ENCODE data around the gene BAIAP3. TPM values are rescaled to one million over a fixed set of nuclear protein-coding genes. Genes with fewer than 3 reads are reported as not detected.

Gene BAIAP3
- total and polyA plus RNA-seq, 10 of the 15 experiments (the other 5 are each of a cell fraction or from before 2014, with no cell fraction given) = 0.03 to 0.56 (median 0.17) TPM; not detected in 3

DNA sequence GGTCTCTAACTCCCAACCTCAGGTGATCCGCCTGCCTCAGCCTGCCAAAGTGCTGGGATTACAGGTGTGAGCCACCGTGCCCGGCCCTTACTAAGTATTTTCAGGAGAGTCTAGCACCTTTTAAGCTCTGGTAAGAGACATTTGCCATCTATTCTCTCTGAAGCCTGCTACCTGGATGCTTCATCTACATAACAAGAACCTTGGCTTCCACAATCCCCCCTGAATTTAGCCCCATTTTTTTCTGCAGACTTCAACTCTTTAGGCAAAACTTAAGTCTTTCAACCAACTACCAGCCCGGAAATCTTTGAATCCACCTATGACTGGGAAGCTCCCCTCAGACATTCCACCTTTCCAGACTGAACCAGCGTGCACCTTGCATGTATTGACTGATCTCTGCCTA, 38.0 kb upstream of the BAIAP3 start:
- no peak overlapping the region for H3K4me3 ChIP-seq
- no peak overlapping the region for H3K27ac ChIP-seq (ENCODE audit: control insufficient read depth, insufficient read depth)
- no peaks in the 10 kb centered on the region for H3K4me1 ChIP-seq (ENCODE audit: control insufficient read depth, insufficient read depth, low read length)
- ATAC-seq (no peak), FAIRE-seq (no peak), DNase-seq (ENCODE audit: low read depth, low spot score) (no peak)
- no peak overlapping the region for H2AFZ ChIP-seq (ENCODE audit: control insufficient read depth, low read depth, low read length)
- no TSS peak for BruUV-seq (replicated peaks)
- SMC1A ChIA-PET (ENCODE audit: uncharacterized antibody, unreplicated experiment) = interaction anchor here (2.3 kb wide), 1 partner anchor 10 kb away, joined by 5 read pairs; no protein-coding TSS in a partner anchor
- TF ChIP-seq POU2F2 (IDR thresholded peaks at IDR 0.05; ENCODE audit: borderline replicate concordance, low read depth, low read length) = no peak
- TF ChIP-seq, protein P1, sequence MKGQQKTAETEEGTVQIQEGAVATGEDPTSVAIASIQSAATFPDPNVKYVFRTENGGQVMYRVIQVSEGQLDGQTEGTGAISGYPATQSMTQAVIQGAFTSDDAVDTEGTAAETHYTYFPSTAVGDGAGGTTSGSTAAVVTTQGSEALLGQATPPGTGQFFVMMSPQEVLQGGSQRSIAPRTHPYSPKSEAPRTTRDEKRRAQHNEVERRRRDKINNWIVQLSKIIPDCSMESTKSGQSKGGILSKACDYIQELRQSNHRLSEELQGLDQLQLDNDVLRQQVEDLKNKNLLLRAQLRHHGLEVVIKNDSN (IDR thresholded peaks at IDR 0.05; ENCODE audit: borderline replicate concordance, extremely low read length, insufficient read depth, low read depth, low read length) = no peak
- no peak for TF ChIP-seq ZNF622 (IDR thresholded peaks at IDR 0.05)
- TF ChIP-seq ETV6 (conservative IDR thresholded peaks at IDR 0.05 in 1 of 2, IDR thresholded peaks at IDR 0.05 in 1 of 2; ENCODE audit: borderline replicate concordance in 1 of 2, low read depth in 1 of 2) = no peak
- TF ChIP-seq BMI1 (IDR thresholded peaks at IDR 0.05; ENCODE audit: borderline replicate concordance) = no peak
- TF ChIP-seq, protein P2, sequence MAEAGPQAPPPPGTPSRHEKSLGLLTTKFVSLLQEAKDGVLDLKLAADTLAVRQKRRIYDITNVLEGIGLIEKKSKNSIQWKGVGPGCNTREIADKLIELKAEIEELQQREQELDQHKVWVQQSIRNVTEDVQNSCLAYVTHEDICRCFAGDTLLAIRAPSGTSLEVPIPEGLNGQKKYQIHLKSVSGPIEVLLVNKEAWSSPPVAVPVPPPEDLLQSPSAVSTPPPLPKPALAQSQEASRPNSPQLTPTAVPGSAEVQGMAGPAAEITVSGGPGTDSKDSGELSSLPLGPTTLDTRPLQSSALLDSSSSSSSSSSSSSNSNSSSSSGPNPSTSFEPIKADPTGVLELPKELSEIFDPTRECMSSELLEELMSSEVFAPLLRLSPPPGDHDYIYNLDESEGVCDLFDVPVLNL (IDR thresholded peaks at IDR 0.05; ENCODE audit: low read depth, low read length) = no peak
- TF ChIP-seq HDAC6 (IDR thresholded peaks at IDR 0.05; ENCODE audit: unreplicated experiment) = no peak
- no peak for TF ChIP-seq SMAD1 (IDR thresholded peaks at IDR 0.05; ENCODE audit: low read depth, partially characterized antibody)
- no peak for TF ChIP-seq MEF2B (IDR thresholded peaks at IDR 0.05; ENCODE audit: partially characterized antibody, poor library complexity, severe bottlenecking)
- no peak for TF ChIP-seq SMC3 (IDR thresholded peaks at IDR 0.05; ENCODE audit: borderline replicate concordance, low read length)
- no peak for TF ChIP-seq TBL1XR1 (IDR thresholded peaks at IDR 0.05; ENCODE audit: low read depth, low read length)
- no peak for TF ChIP-seq EZH2 (IDR thresholded peaks at IDR 0.05; ENCODE audit: borderline replicate concordance, control insufficient read depth, low read depth, low read length)
- TF ChIP-seq CEBPB (IDR thresholded peaks at IDR 0.05; ENCODE audit: borderline replicate concordance in 1 of 2, low read depth in 2 of 2, low read length in 2 of 2) = no peak
- TF ChIP-seq NR2F1 (conservative IDR thresholded peaks at IDR 0.05) = no peak
- TF ChIP-seq ESRRA (IDR thresholded peaks at IDR 0.05; ENCODE audit: low read length) = no peak
- no peak for TF ChIP-seq ATF7 (IDR thresholded peaks at IDR 0.05; ENCODE audit: low read depth)
- TF ChIP-seq, protein P3, sequence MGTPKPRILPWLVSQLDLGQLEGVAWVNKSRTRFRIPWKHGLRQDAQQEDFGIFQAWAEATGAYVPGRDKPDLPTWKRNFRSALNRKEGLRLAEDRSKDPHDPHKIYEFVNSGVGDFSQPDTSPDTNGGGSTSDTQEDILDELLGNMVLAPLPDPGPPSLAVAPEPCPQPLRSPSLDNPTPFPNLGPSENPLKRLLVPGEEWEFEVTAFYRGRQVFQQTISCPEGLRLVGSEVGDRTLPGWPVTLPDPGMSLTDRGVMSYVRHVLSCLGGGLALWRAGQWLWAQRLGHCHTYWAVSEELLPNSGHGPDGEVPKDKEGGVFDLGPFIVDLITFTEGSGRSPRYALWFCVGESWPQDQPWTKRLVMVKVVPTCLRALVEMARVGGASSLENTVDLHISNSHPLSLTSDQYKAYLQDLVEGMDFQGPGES (IDR thresholded peaks at IDR 0.05) = no peak
- no peak for TF ChIP-seq CREM (IDR thresholded peaks at IDR 0.05; ENCODE audit: low read depth)
- TF ChIP-seq FOXM1 (IDR thresholded peaks at IDR 0.05; ENCODE audit: low read depth, low read length) = no peak
- TF ChIP-seq KLF5 (IDR thresholded peaks at IDR 0.05; ENCODE audit: partially characterized antibody) = no peak
- no peak overlapping the region for H3K9ac ChIP-seq (ENCODE audit: control insufficient read depth, insufficient read depth, low read length)
- 49% methylated on average over 5 of the region's 5 CpGs for WGBS (ENCODE audit: insufficient coverage, insufficient replicate concordance, low lambda C conversion rate, missing lambda C conversion rate)
- POLR2A ChIA-PET = no interaction called here
- in situ Hi-C loops (cut with MboI) = no loop called here
- CTCF ChIA-PET = interaction anchor here (0.8 to 1.1 kb wide), 2 partner anchors 46 to 47 kb away, joined by 3 read pairs; no protein-coding TSS in a partner anchor
- H3K9me3 ChIP-seq (replicated peaks; ENCODE audit: control insufficient read depth, insufficient read depth, low read length) = no peaks in the 10 kb centered on the region
- H3K36me3 ChIP-seq (ENCODE audit: control insufficient read depth in 2 of 2, insufficient read depth in 2 of 2, low read length in 1 of 2) = no peaks in the 10 kb centered on the region
- intact Hi-C loops (cut with micrococcal nuclease; ENCODE audit: unreplicated experiment) = no loop called here
- RAD21 ChIA-PET (ENCODE audit: unreplicated experiment) = interaction anchor here (0.6 kb wide), 1 partner anchor 1458 kb away, joined by 3 read pairs; no protein-coding TSS in a partner anchor
- no peak overlapping the region for H3K4me2 ChIP-seq (ENCODE audit: control insufficient read depth, insufficient read depth)
- no peaks in the 10 kb centered on the region for H3K27me3 ChIP-seq (replicated peaks in 1 of 2; ENCODE audit: control insufficient read depth in 2 of 2, insufficient read depth in 2 of 2, low read length in 1 of 2)
- H4K20me1 ChIP-seq (ENCODE audit: control insufficient read depth, insufficient read depth) = no peaks in the 10 kb centered on the region
- H3K79me2 ChIP-seq (ENCODE audit: control insufficient read depth, insufficient read depth, low read length) = no peaks in the 10 kb centered on the region
